ENCODE data around the gene USP15. TPM values are rescaled to one million over a fixed set of nuclear protein-coding genes. Genes with fewer than 3 reads are reported as not detected.

The USP15 gene
- total and polyA plus RNA-seq, 9 donors = 35.7 to 152 (median 61.0) TPM

DNA sequence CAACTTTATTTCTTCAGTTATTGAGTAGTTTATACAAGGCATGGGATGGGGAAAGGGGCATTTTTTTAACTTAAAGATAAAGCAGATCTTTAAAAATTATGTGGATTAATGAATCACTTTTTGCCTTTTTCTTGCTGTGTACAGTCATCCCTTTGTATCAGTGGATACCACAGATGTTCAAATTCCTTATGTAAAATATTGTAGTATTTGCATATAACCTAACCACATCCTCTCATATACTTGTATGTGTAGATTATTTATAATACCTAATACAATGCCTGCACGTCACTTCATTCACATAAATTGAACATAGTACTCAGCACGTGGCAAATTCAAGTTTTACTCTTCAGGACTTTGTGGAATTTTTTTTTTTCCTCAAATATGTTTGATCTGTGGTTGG is 139.9 kb downstream of the USP15 start:
- whole genome bisulfite sequencing, 3 donors = 94 to 95% (median 94%) methylated on average over 2 of the region's 2 CpGs
- intact Hi-C loops (cut with DNase I) = no loop called here
- H3K4me1 ChIP-seq (ENCODE audit: insufficient read depth) = no peaks in the 10 kb centered on the region
- H3K4me3 ChIP-seq = no peak overlapping the region
- TF ChIP-seq CTCF (IDR thresholded peaks at IDR 0.05) (no peak), EP300 (IDR thresholded peaks at IDR 0.05) (no peak)
- no peaks in the 10 kb centered on the region for H3K9me3 ChIP-seq
- no peaks in the 10 kb centered on the region for H3K27me3 ChIP-seq
- no peak for DNase-seq
- H3K27ac ChIP-seq = no peak overlapping the region
- no peaks in the 10 kb centered on the region for H3K36me3 ChIP-seq

DNA sequence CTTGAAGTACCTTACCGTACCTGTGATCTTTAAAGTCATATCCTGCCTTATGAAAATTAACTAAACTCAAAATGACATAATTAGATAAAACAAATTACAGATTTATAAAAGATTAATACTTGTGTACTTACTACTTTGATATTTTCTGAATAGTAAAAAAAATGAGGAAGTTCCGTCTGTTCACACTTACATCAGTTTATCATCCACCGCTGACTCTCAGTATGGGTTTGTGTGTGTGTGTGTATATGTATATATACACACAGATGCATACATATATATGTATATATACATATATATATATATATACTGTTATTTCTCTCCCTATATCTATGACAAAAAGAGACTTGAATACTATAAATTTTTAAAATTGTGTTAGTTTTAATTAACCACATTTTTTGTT is 141.4 kb downstream of the USP15 start:
- Histone ChIP-seq H3K36me3 (no peaks in the 10 kb centered on the region), H3K27ac (no peak overlapping the region), H3K9me3 (no peaks in the 10 kb centered on the region), H3K27me3 (no peaks in the 10 kb centered on the region), H3K4me3 (no peak overlapping the region), H3K4me1 (ENCODE audit: insufficient read depth) (no peaks in the 10 kb centered on the region)
- DNase-seq = no peak
- WGBS, 3 donors = 80 to 96% (median 83%) methylated on average over 3 of the region's 3 CpGs
- intact Hi-C loops (cut with DNase I) = no loop called here
- TF ChIP-seq POLR2A (IDR thresholded peaks at IDR 0.05) = no peak

DNA sequence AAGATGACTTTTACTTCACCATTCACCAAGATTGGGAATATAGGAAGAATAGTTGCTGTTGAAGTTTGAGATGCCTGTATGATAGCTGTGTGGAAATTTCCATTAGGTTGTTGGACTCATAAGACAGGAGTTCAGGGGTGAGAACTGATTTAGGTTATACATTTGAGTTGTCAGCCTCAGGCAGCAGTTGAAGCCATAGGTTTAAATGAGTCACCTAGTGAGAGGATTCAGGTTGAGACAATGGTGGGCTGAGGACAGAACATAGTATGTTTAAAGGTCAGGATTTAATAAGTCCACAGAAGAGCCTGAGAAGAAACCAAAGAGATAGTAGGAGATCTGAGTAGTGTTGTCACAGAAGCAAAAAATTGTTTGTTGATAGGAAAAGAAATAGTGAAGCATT is 142.8 kb downstream of the USP15 start:
- Histone ChIP-seq H3K9me3 (no peaks in the 10 kb centered on the region), H3K36me3 (no peaks in the 10 kb centered on the region), H3K4me3 (no peak overlapping the region), H3K27me3 (no peaks in the 10 kb centered on the region), H3K4me1 (ENCODE audit: insufficient read depth) (no peaks in the 10 kb centered on the region), H3K27ac (no peak overlapping the region)
- intact Hi-C loops (cut with DNase I) = no loop called here
- no peak for DNase-seq
- TF ChIP-seq CTCF (IDR thresholded peaks at IDR 0.05) (no peak), POLR2A (IDR thresholded peaks at IDR 0.05) (no peak), EP300 (IDR thresholded peaks at IDR 0.05) (no peak)

DNA sequence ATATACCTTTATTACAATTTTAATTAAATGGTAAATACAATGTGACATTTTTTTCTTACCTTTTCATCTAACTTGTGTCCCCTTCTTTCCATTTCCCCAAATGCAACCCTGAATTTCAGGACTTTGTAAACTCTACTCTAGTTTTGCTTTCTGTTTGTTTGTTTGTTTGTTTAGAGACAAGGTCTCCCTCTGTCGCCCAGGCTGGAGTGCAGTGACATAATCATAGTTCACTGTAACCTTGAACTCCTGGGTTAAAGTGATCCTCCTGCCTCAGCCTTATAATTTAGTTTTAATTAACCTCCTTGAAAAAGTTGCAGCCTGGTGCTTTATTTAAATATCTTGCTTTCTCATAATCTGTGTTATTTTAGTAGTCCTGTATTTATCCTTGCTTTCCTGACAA is 147.4 kb downstream of the USP15 start:
- no peaks in the 10 kb centered on the region for H3K4me1 ChIP-seq (ENCODE audit: insufficient read depth)
- no peaks in the 10 kb centered on the region for H3K27me3 ChIP-seq
- TF ChIP-seq EP300 (IDR thresholded peaks at IDR 0.05) = no peak
- no peak for TF ChIP-seq CTCF (IDR thresholded peaks at IDR 0.05)
- TF ChIP-seq POLR2A (IDR thresholded peaks at IDR 0.05) = no peak
- no peaks in the 10 kb centered on the region for H3K9me3 ChIP-seq
- no peak overlapping the region for H3K27ac ChIP-seq
- no peak for DNase-seq
- intact Hi-C loops (cut with DNase I) = no loop called here
- 40 to 54% (median 43%) methylated on average over 1 of the region's 1 CpG for WGBS, 3 donors
- H3K36me3 ChIP-seq = no peaks in the 10 kb centered on the region
- no peak overlapping the region for H3K4me3 ChIP-seq

- Histone ChIP-seq H3K27ac (no peak overlapping the region), H3K36me3 (no peaks in the 10 kb centered on the region), H3K4me3 (no peak overlapping the region), H3K27me3 (no peaks in the 10 kb centered on the region), H3K9me3 (no peaks in the 10 kb centered on the region), H3K4me1 (ENCODE audit: insufficient read depth) (no peaks in the 10 kb centered on the region)
- no peak for DNase-seq
- TF ChIP-seq CTCF (IDR thresholded peaks at IDR 0.05) (no peak), POLR2A (IDR thresholded peaks at IDR 0.05) (no peak), EP300 (IDR thresholded peaks at IDR 0.05) (no peak)
- intact Hi-C loops (cut with DNase I) = no loop called here
- 80 to 96% (median 95%) methylated on average over 3 of the region's 3 CpGs for WGBS, 3 donors
Observed at GRCh38 chr12:62409068-62409467, 148.9 kb downstream of the USP15 start.
